ENCODE measurements around the gene OPCML.

DNA sequence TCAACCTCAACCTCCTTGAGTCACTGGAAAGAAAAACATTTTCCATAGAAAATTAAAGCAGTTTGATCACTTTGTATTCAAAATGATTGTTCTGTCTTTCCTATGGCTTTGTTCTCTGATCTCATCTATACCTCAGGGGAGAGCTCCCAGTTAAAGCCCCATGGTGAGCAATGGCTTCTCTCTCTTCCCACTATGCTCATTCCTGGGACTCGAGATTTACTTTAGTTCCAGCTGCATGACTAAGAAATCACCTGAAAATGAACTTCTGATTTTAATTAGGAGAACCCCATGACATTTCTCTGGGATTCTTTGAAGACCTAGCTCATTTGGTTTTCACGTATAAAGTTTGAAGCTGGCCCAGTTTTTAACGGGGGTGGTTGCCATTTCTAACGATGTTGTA lies 921.5 kb downstream of the OPCML start:
- TF ChIP-seq, protein P1, sequence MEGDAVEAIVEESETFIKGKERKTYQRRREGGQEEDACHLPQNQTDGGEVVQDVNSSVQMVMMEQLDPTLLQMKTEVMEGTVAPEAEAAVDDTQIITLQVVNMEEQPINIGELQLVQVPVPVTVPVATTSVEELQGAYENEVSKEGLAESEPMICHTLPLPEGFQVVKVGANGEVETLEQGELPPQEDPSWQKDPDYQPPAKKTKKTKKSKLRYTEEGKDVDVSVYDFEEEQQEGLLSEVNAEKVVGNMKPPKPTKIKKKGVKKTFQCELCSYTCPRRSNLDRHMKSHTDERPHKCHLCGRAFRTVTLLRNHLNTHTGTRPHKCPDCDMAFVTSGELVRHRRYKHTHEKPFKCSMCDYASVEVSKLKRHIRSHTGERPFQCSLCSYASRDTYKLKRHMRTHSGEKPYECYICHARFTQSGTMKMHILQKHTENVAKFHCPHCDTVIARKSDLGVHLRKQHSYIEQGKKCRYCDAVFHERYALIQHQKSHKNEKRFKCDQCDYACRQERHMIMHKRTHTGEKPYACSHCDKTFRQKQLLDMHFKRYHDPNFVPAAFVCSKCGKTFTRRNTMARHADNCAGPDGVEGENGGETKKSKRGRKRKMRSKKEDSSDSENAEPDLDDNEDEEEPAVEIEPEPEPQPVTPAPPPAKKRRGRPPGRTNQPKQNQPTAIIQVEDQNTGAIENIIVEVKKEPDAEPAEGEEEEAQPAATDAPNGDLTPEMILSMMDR (conservative IDR thresholded peaks at IDR 0.05; ENCODE audit: low read depth, low read length): no peak
- no peak for TF ChIP-seq EZH2 (IDR thresholded peaks at IDR 0.05; ENCODE audit: borderline replicate concordance, low read depth, low read length, poor library complexity, severe bottlenecking)

Measured in A673 (cell line).